Loucy (cell line): Measurements from ENCODE around the gene XRCC5.

ENCODE experiments used
- EZH2phosphoT487 ChIP-seq: fragments of 200-600 bp; IDR thresholded peaks from 2 replicates; pipeline ENCODE4 v1.6.1; 2018; ENCODE audit warnings: antibody characterized with exemption, mild to moderate bottlenecking, moderate library complexity, borderline replicate concordance
- TF ChIP-seq, protein P1 (sequence below): fragments of 200-600 bp; sonication (generic); conservative IDR thresholded peaks from 2 replicates; pipeline ENCODE4 v1.5.1; 2014; ENCODE audit warnings: mild to moderate bottlenecking, antibody characterized with exemption, low read length

DNA sequence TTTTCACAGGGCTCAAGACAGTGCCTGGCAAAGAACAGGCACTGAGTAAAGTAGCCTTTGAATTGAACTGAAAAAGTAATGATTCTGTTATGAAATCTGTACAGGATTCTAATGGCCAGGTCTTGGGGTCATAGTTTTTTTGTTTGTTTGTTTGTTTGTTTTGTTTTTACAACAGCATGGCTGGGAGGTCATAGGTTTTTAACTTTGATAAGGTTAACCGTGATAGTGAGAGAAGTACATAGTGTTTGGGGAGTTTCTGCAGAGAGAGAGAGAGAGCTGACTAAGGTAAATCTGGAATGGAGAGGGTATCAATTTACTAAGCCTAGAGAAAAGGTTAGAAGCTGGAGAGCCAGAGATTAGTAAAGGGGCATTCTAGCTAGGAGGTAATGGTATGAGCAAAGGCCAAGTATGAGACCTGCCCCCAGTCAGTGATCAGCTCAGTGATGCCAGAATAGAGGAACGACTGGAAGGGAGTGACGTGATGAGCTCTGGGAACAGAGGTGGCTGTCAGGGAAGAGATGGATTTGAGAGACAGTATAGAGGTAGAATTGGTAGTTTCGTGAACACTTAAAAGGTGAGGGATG is 25.9 kb downstream of the XRCC5 start:
- TF ChIP-seq, protein P1, sequence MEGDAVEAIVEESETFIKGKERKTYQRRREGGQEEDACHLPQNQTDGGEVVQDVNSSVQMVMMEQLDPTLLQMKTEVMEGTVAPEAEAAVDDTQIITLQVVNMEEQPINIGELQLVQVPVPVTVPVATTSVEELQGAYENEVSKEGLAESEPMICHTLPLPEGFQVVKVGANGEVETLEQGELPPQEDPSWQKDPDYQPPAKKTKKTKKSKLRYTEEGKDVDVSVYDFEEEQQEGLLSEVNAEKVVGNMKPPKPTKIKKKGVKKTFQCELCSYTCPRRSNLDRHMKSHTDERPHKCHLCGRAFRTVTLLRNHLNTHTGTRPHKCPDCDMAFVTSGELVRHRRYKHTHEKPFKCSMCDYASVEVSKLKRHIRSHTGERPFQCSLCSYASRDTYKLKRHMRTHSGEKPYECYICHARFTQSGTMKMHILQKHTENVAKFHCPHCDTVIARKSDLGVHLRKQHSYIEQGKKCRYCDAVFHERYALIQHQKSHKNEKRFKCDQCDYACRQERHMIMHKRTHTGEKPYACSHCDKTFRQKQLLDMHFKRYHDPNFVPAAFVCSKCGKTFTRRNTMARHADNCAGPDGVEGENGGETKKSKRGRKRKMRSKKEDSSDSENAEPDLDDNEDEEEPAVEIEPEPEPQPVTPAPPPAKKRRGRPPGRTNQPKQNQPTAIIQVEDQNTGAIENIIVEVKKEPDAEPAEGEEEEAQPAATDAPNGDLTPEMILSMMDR, result no peak
- no peak for TF ChIP-seq EZH2phosphoT487
